ENCODE results near the gene TECPR2.

Gene TECPR2

DNA sequence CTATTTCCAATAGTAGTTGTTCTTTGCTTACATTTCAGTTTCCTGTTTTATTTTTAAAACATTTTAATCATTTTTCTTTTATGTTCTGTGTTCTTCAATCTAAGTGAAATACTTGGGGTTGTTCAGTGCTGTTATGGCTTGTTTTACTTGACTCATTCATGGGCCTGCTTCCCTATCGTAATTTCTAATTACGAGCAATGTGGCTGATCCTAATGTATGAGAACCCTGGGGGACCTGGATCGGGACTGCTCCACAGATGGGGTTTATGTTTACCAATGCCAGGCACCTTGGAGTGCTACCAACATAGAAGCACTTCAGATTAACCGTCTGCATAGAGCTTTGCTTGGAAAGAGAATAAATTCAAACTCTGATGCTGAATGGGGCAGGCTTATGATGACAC, 29.8 kb downstream of the TECPR2 start:
- TF ChIP-seq, protein P1, sequence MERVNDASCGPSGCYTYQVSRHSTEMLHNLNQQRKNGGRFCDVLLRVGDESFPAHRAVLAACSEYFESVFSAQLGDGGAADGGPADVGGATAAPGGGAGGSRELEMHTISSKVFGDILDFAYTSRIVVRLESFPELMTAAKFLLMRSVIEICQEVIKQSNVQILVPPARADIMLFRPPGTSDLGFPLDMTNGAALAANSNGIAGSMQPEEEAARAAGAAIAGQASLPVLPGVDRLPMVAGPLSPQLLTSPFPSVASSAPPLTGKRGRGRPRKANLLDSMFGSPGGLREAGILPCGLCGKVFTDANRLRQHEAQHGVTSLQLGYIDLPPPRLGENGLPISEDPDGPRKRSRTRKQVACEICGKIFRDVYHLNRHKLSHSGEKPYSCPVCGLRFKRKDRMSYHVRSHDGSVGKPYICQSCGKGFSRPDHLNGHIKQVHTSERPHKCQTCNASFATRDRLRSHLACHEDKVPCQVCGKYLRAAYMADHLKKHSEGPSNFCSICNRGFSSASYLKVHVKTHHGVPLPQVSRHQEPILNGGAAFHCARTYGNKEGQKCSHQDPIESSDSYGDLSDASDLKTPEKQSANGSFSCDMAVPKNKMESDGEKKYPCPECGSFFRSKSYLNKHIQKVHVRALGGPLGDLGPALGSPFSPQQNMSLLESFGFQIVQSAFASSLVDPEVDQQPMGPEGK (CRISPR knock-in tag; IDR thresholded peaks at IDR 0.05; ENCODE audit: borderline replicate concordance): no peak
- TF ChIP-seq ZNF70 (CRISPR knock-in tag; IDR thresholded peaks at IDR 0.05): no peak
- TF ChIP-seq, protein P2, sequence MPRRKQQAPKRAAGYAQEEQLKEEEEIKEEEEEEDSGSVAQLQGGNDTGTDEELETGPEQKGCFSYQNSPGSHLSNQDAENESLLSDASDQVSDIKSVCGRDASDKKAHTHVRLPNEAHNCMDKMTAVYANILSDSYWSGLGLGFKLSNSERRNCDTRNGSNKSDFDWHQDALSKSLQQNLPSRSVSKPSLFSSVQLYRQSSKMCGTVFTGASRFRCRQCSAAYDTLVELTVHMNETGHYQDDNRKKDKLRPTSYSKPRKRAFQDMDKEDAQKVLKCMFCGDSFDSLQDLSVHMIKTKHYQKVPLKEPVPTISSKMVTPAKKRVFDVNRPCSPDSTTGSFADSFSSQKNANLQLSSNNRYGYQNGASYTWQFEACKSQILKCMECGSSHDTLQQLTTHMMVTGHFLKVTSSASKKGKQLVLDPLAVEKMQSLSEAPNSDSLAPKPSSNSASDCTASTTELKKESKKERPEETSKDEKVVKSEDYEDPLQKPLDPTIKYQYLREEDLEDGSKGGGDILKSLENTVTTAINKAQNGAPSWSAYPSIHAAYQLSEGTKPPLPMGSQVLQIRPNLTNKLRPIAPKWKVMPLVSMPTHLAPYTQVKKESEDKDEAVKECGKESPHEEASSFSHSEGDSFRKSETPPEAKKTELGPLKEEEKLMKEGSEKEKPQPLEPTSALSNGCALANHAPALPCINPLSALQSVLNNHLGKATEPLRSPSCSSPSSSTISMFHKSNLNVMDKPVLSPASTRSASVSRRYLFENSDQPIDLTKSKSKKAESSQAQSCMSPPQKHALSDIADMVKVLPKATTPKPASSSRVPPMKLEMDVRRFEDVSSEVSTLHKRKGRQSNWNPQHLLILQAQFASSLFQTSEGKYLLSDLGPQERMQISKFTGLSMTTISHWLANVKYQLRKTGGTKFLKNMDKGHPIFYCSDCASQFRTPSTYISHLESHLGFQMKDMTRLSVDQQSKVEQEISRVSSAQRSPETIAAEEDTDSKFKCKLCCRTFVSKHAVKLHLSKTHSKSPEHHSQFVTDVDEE (CRISPR knock-in tag; IDR thresholded peaks at IDR 0.05): no peak
- TF ChIP-seq TCF4 (CRISPR knock-in tag; IDR thresholded peaks at IDR 0.05; ENCODE audit: borderline replicate concordance): no peak
- no peak for TF ChIP-seq ZFP30 (CRISPR knock-in tag; IDR thresholded peaks at IDR 0.05)
- no peak for TF ChIP-seq ESRRG (CRISPR knock-in tag; IDR thresholded peaks at IDR 0.05)
- TF ChIP-seq ARNTL (CRISPR knock-in tag; IDR thresholded peaks at IDR 0.05; ENCODE audit: borderline replicate concordance, low read depth): no peak
- TF ChIP-seq PPARA (CRISPR knock-in tag; IDR thresholded peaks at IDR 0.05; ENCODE audit: borderline replicate concordance): no peak
- TF ChIP-seq, protein P3, sequence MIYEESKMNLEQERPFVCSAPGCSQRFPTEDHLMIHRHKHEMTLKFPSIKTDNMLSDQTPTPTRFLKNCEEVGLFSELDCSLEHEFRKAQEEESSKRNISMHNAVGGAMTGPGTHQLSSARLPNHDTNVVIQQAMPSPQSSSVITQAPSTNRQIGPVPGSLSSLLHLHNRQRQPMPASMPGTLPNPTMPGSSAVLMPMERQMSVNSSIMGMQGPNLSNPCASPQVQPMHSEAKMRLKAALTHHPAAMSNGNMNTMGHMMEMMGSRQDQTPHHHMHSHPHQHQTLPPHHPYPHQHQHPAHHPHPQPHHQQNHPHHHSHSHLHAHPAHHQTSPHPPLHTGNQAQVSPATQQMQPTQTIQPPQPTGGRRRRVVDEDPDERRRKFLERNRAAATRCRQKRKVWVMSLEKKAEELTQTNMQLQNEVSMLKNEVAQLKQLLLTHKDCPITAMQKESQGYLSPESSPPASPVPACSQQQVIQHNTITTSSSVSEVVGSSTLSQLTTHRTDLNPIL (CRISPR knock-in tag; IDR thresholded peaks at IDR 0.05; ENCODE audit: low read depth): no peak

DNA sequence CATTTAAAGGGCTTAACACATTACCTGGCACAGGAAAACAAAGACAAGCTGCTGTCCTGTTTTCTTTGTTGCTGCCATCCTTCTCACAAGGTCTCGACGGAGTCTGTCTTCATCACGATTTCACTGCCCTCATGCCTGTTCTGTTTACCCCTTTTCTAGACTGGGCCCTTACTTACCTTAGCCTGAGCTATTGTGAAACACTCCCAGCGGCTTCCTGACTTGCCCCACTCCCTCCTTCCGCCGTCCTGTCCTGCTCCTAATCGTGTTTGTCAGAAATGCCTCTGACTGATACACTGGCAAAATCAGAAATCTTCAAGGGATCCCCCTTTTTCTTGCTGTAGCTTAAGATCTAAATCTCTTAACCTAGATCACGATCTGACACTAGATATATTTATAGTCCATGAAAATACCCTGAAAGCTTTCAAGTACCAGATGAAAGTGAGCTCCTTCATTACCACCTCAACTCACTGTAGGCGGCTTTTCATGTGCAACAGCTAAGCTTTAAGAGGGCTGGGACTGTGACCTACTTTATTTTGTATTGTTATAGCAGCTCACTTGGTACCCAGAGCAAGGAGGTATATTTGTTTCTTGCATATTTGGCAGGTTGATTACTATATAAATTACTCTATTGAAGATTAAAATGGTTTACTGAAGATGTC, 32.1 kb downstream of the TECPR2 start:
- ATAC-seq: no peak
- TF ChIP-seq CSDC2 (CRISPR knock-in tag; IDR thresholded peaks at IDR 0.05): no peak
- TF ChIP-seq ESRRG (CRISPR knock-in tag; IDR thresholded peaks at IDR 0.05): no peak
- TF ChIP-seq ZNF8 (CRISPR knock-in tag; IDR thresholded peaks at IDR 0.05): no peak
- TF ChIP-seq ZC3H10 (CRISPR knock-in tag; IDR thresholded peaks at IDR 0.05): no peak
- no peak for TF ChIP-seq PPARA (CRISPR knock-in tag; IDR thresholded peaks at IDR 0.05; ENCODE audit: borderline replicate concordance)
- TF ChIP-seq, protein P2 (CRISPR knock-in tag; IDR thresholded peaks at IDR 0.05): no peak
- TF ChIP-seq ZNF565 (CRISPR knock-in tag; conservative IDR thresholded peaks at IDR 0.05; ENCODE audit: low read depth): no peak
- TF ChIP-seq ZFP30 (CRISPR knock-in tag; IDR thresholded peaks at IDR 0.05): no peak
- TF ChIP-seq OSR1 (CRISPR knock-in tag; IDR thresholded peaks at IDR 0.05): no peak
- TF ChIP-seq TCF4 (CRISPR knock-in tag; IDR thresholded peaks at IDR 0.05; ENCODE audit: borderline replicate concordance): no peak
- TF ChIP-seq, protein P3 (CRISPR knock-in tag; IDR thresholded peaks at IDR 0.05; ENCODE audit: low read depth): no peak

More for the DNA sequence above, 29.8 kb downstream of the TECPR2 start:
- ATAC-seq: no peak

DNA sequence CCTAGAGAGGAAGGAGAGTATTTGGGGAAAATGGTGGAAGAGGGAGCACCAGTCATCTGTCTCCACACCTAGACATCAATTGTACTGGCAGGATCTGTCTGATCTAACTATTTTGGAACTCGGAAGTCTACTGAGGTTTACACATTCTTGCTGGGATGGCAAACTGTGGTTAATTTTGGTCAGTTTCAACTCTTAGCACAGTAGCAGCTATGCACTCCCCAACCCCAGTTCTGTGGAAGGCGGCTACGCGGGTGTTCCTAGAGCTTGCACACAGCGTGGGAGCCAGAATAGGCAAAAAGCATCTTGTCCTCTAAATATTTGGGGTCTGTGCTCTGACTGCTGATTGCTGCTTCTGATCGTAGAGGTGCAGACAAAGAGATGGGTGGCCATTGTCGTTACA, 33.8 kb downstream of the TECPR2 start:
- no peak for TF ChIP-seq RARB (CRISPR knock-in tag; IDR thresholded peaks at IDR 0.05)
- no peak for TF ChIP-seq ZC3H10 (CRISPR knock-in tag; IDR thresholded peaks at IDR 0.05)
- TF ChIP-seq, protein P2 (CRISPR knock-in tag; IDR thresholded peaks at IDR 0.05): no peak
- TF ChIP-seq ESRRG (CRISPR knock-in tag; IDR thresholded peaks at IDR 0.05): no peak
- TF ChIP-seq PPARA (CRISPR knock-in tag; IDR thresholded peaks at IDR 0.05; ENCODE audit: borderline replicate concordance): no peak
- no peak for TF ChIP-seq SNAI2 (CRISPR knock-in tag; IDR thresholded peaks at IDR 0.05)
- TF ChIP-seq ARNTL (CRISPR knock-in tag; IDR thresholded peaks at IDR 0.05; ENCODE audit: borderline replicate concordance, low read depth): no peak
- no peak for TF ChIP-seq ISL1 (CRISPR knock-in tag; IDR thresholded peaks at IDR 0.05)
- no peak for ATAC-seq

Data from SK-N-SH treated with all-trans-retinoic acid at 6 μM for 48 hours (cell line).